HG03025 (cell line): ENCODE data around the gene PTPRN2.
"Not testable (repeated sequence)": the region's sequence is repeated elsewhere in the genome, so short reads cannot be mapped to it uniquely, and the experiment has no call there.

Experiments used
- ATAC-seq: cut with Tn5 transposase; IDR thresholded peaks from one replicate; pipeline ENCODE4 v1.9.1; 2021; ENCODE audit warnings: mild to moderate bottlenecking, moderate library complexity; ENCODE audit not compliant: unreplicated experiment, low FRiP score

PTPRN2 gene

GRCh38 chr7:157737151-157738065 lies 850.2 kb downstream of the PTPRN2 start:
- ATAC-seq: no peak

- no peak for ATAC-seq
These were observed 851.3 kb downstream of the PTPRN2 start for GRCh38 chr7:157736341-157736740.

- ATAC-seq: no peak
These were observed 851.8 kb downstream of the PTPRN2 start for GRCh38 chr7:157735826-157736225.

- ATAC-seq: no peak
These were observed 852.7 kb downstream of the PTPRN2 start for GRCh38 chr7:157734676-157735640.

- ATAC-seq: not testable (repeated sequence)
These were observed 853.7 kb downstream of the PTPRN2 start for GRCh38 chr7:157733760-157734395.

- no peak for ATAC-seq
These were observed 856.5 kb downstream of the PTPRN2 start for GRCh38 chr7:157731126-157731525.

- ATAC-seq: no peak
These were observed 857.0 kb downstream of the PTPRN2 start for GRCh38 chr7:157730614-157731013.

- no peak for ATAC-seq
These were observed 858.1 kb downstream of the PTPRN2 start for GRCh38 chr7:157729566-157729965.

- no peak for ATAC-seq
These were observed 859.5 kb downstream of the PTPRN2 start for GRCh38 chr7:157727964-157728615.

- no peak for ATAC-seq
These were observed 860.9 kb downstream of the PTPRN2 start for GRCh38 chr7:157726764-157727163.

- not testable (repeated sequence) for ATAC-seq
These were observed 862.3 kb downstream of the PTPRN2 start for GRCh38 chr7:157725312-157725711.

- no peak for ATAC-seq
These were observed 864.4 kb downstream of the PTPRN2 start for GRCh38 chr7:157723205-157723604.

GRCh38 chr7:157722137-157723060 lies 865.2 kb downstream of the PTPRN2 start:
- no peak for ATAC-seq

- ATAC-seq: no peak
These were observed 866.0 kb downstream of the PTPRN2 start for GRCh38 chr7:157721468-157722136.

GRCh38 chr7:157719705-157720655 lies 867.6 kb downstream of the PTPRN2 start:
- no peak for ATAC-seq

- no peak for ATAC-seq
These were observed 868.5 kb downstream of the PTPRN2 start for GRCh38 chr7:157719008-157719682.
